Omental fat pad (tissue), 4 donors: ENCODE measurements around the gene GPATCH2L. TPM values are rescaled to one million over a fixed set of nuclear protein-coding genes. Genes with fewer than 3 reads are reported as not detected.

Experiments used
- ATAC-seq: fragments of 150-250 bp; one replicate; pipeline ENCODE4 v1.9.1; 2016; ENCODE audit warnings: mild to moderate bottlenecking, moderate library complexity; ENCODE audit not compliant: low FRiP score
- DNase-seq: peaks from one replicate; pipeline ENCODE4 v3.0.0-alpha.2; 2019; ENCODE audit warnings: low spot score
- CTCF ChIP-seq, 3 donors: fragments of 450-650 bp; IDR thresholded peaks; one replicate each; pipeline ENCODE4 v1.5.1; 2016 to 2017; ENCODE audit warnings: antibody characterized with exemption in 3 of 3, mild to moderate bottlenecking in 3 of 3, moderate library complexity in 2 of 3
- total RNA-seq, 4 donors: library from RNA; depleted of rRNA; stranded (reverse); fragments of >200 nt; gene quantifications; one replicate each; pipeline ENCODE4 v1.1.0, GENCODE V29; 2016

The GPATCH2L gene
- total RNA-seq, 4 donors from 2014 or later: 29.1 to 66.7 (median 50.7) TPM

- no peak for DNase-seq
- no peak for TF ChIP-seq CTCF (IDR thresholded peaks at IDR 0.05)
- no peak for ATAC-seq
Observed at GRCh38 chr14:76175942-76176341, 24.2 kb downstream of the GPATCH2L start.

- DNase-seq: no peak
- TF ChIP-seq CTCF (IDR thresholded peaks at IDR 0.05): no peak
- no peak for ATAC-seq
Observed at GRCh38 chr14:76181546-76181945, 29.8 kb downstream of the GPATCH2L start.

- DNase-seq (no peak), ATAC-seq (no peak)
- no peak for TF ChIP-seq CTCF (IDR thresholded peaks at IDR 0.05)
Observed at GRCh38 chr14:76186308-76187027, 34.7 kb downstream of the GPATCH2L start.

GRCh38 chr14:76191297-76191696 is 39.6 kb downstream of the GPATCH2L start:
- ATAC-seq (no peak), DNase-seq (no peak)
- no peak for TF ChIP-seq CTCF (IDR thresholded peaks at IDR 0.05)

GRCh38 chr14:76193696-76194095 is 42.0 kb downstream of the GPATCH2L start:
- ATAC-seq (no peak), DNase-seq (no peak)
- TF ChIP-seq CTCF (IDR thresholded peaks at IDR 0.05): no peak

- ATAC-seq (no peak), DNase-seq (no peak)
- no peak for TF ChIP-seq CTCF (IDR thresholded peaks at IDR 0.05)
Observed at GRCh38 chr14:76194327-76194726, 42.6 kb downstream of the GPATCH2L start.

GRCh38 chr14:76195003-76195402 is 43.3 kb downstream of the GPATCH2L start:
- DNase-seq: no peak
- ATAC-seq: no peak
- TF ChIP-seq CTCF (IDR thresholded peaks at IDR 0.05): no peak
